Neural cell (in vitro differentiated cells): ENCODE data around the gene EIF4A3. TPM values are rescaled to one million over a fixed set of nuclear protein-coding genes. Genes with fewer than 3 reads are reported as not detected.
"Not testable (repeated sequence)": the region's sequence is repeated elsewhere in the genome, so short reads cannot be mapped to it uniquely, and the experiment has no call there.

ENCODE experiments used
- H2AFZ ChIP-seq: fragments of 200-600, 300-800 bp; sonication (generic), shearing (Covaris generic); 2 replicates; pipeline ENCODE4 v1.6.0; 2014; ENCODE audit warnings: low read depth, mild to moderate bottlenecking, antibody characterized with exemption, low read length, moderate library complexity
- H3F3A ChIP-seq: fragments of 200-600 bp; shearing (Covaris generic); 2 replicates; pipeline ENCODE4 v1.6.1; 2016; ENCODE audit warnings: mild to moderate bottlenecking, moderate library complexity, mixed read lengths, antibody characterized with exemption, low read length; ENCODE audit not compliant: insufficient read depth, poor library complexity, severe bottlenecking
- H3K27ac ChIP-seq: fragments of 200-600, 300-800 bp; sonication (generic), shearing (Covaris generic); 2 replicates; pipeline ENCODE4 v1.5.1; 2014; ENCODE audit warnings: mild to moderate bottlenecking, low read length, moderate library complexity
- H3K27me3 ChIP-seq: fragments of 300-800, 200-600 bp; sonication (generic), shearing (Covaris generic); 2 replicates; pipeline ENCODE4 v1.6.0; 2014; ENCODE audit warnings: mild to moderate bottlenecking, low read depth, low read length, moderate library complexity; ENCODE audit not compliant: insufficient read depth
- H3K36me3 ChIP-seq: fragments of 300-800, 200-600 bp; sonication (generic), shearing (Covaris generic); 2 replicates; pipeline ENCODE4 v1.5.1; 2014; ENCODE audit warnings: mild to moderate bottlenecking, antibody characterized with exemption, low read length, moderate library complexity; ENCODE audit not compliant: insufficient read depth
- H3K4me2 ChIP-seq: fragments of 300-800, 200-600 bp; sonication (generic), shearing (Covaris generic); 2 replicates; pipeline ENCODE4 v1.6.0; 2014; ENCODE audit warnings: mild to moderate bottlenecking, low read length
- H3K4me3 ChIP-seq: fragments of 300-800, 200-600 bp; sonication (generic), shearing (Covaris generic); 2 replicates; pipeline ENCODE4 v1.5.1; 2014; ENCODE audit warnings: mild to moderate bottlenecking, low read length, moderate library complexity
- H3K79me2 ChIP-seq: fragments of 200-600 bp; shearing (Covaris generic); replicated peaks from 2 replicates; pipeline ENCODE4 v1.6.0; 2014; ENCODE audit warnings: mild to moderate bottlenecking, low read length, moderate library complexity; ENCODE audit not compliant: insufficient read depth
- H3K9ac ChIP-seq: fragments of 300-800, 200-600 bp; sonication (generic), shearing (Covaris generic); 2 replicates; pipeline ENCODE4 v1.6.1; 2016; ENCODE audit warnings: mild to moderate bottlenecking, low read length, mixed read lengths
- H3K9me2 ChIP-seq: fragments of 200-600 bp; shearing (Covaris generic); 2 replicates; pipeline ENCODE4 v1.6.1; 2016; ENCODE audit warnings: mild to moderate bottlenecking, low read length, mixed read lengths; ENCODE audit not compliant: insufficient read depth
- H3K9me3 ChIP-seq: fragments of 200-600, 300-800 bp; sonication (generic), shearing (Covaris generic); 2 replicates; pipeline ENCODE4 v1.6.1; 2016; ENCODE audit warnings: mild to moderate bottlenecking, mixed run types, low read length, moderate library complexity, mixed read lengths
- H4K20me1 ChIP-seq: fragments of 200-600 bp; shearing (Covaris generic); 2 replicates; pipeline ENCODE4 v1.6.1; 2016; ENCODE audit warnings: mild to moderate bottlenecking, mixed run types; ENCODE audit not compliant: insufficient read depth
- CTCF ChIP-seq: fragments of 450-650 bp; IDR thresholded peaks from 2 replicates; pipeline ENCODE4 v1.5.1; 2014; ENCODE audit warnings: antibody characterized with exemption, mild to moderate bottlenecking, moderate library complexity; ENCODE audit not compliant: poor library complexity, severe bottlenecking
- EP300 ChIP-seq: fragments of 450-650 bp; conservative IDR thresholded peaks from 2 replicates; pipeline ENCODE4 v1.6.1; 2014; ENCODE audit warnings: antibody characterized with exemption, mild to moderate bottlenecking, moderate library complexity; ENCODE audit not compliant: poor library complexity, severe bottlenecking
- EZH2 ChIP-seq: fragments of 200-600, 300-800 bp; shearing (Covaris generic), sonication (generic); IDR thresholded peaks from 2 replicates; pipeline ENCODE4 v1.6.1; 2014; ENCODE audit warnings: antibody characterized with exemption, low read length, borderline replicate concordance, mild to moderate bottlenecking; ENCODE audit not compliant: insufficient read depth, poor library complexity, severe bottlenecking
- MXI1 ChIP-seq: fragments of 450-650 bp; conservative IDR thresholded peaks from 2 replicates; pipeline ENCODE4 v1.6.1; 2014; ENCODE audit warnings: antibody characterized with exemption, mild to moderate bottlenecking; ENCODE audit not compliant: poor library complexity, severe bottlenecking
- POLR2AphosphoS5 ChIP-seq: IDR thresholded peaks from 2 replicates; pipeline ENCODE4 v1.6.1; 2012
- RAD21 ChIP-seq: fragments of 450-650 bp; conservative IDR thresholded peaks from 2 replicates; pipeline ENCODE4 v1.6.1; 2014; ENCODE audit warnings: antibody characterized with exemption, mild to moderate bottlenecking, moderate library complexity
- REST ChIP-seq: IDR thresholded peaks from 2 replicates; pipeline ENCODE4 v1.6.1; 2012; ENCODE audit warnings: borderline replicate concordance
- SMC3 ChIP-seq: fragments of 450-650 bp; conservative IDR thresholded peaks from 2 replicates; pipeline ENCODE4 v1.6.1; 2014; ENCODE audit warnings: antibody characterized with exemption, mild to moderate bottlenecking, moderate library complexity; ENCODE audit not compliant: poor library complexity
- TAF1 ChIP-seq: IDR thresholded peaks from 2 replicates; pipeline ENCODE4 v1.6.1; 2012; ENCODE audit warnings: low read depth
- polyA plus RNA-seq: library from polyadenylated mRNA; depleted of rRNA; stranded (reverse); fragments of >200 nt; gene quantifications from 2 replicates; pipeline ENCODE4 v1.2.3, GENCODE V29; 2014

The EIF4A3 gene
- polyA plus RNA-seq, 1 donor from 2014 or later, result 109 TPM

- no peaks in the 10 kb centered on the region for H3F3A ChIP-seq
- H4K20me1 ChIP-seq, result no peaks in the 10 kb centered on the region
- H3K9me2 ChIP-seq, result no peaks in the 10 kb centered on the region
- no peak for TF ChIP-seq CTCF
- no peak for TF ChIP-seq POLR2AphosphoS5
- no peak for TF ChIP-seq MXI1
- no peak for TF ChIP-seq REST
- no peak for TF ChIP-seq SMC3
- TF ChIP-seq EP300, result no peak
- no peak for TF ChIP-seq EZH2
- no peak for TF ChIP-seq RAD21
- no peak for TF ChIP-seq TAF1
- no peak overlapping the region for H3K27ac ChIP-seq
- no peak overlapping the region for H3K4me3 ChIP-seq
- no peaks in the 10 kb centered on the region for H3K79me2 ChIP-seq
- H3K36me3 ChIP-seq, result no peaks in the 10 kb centered on the region
- H3K4me2 ChIP-seq, result no peak overlapping the region
- no peaks in the 10 kb centered on the region for H3K27me3 ChIP-seq
- no peaks in the 10 kb centered on the region for H3K9me3 ChIP-seq
- H3K9ac ChIP-seq, result no peak overlapping the region
- H2AFZ ChIP-seq, result no peak overlapping the region
Measured at GRCh38 chr17:80160536-80160935, 13.6 kb upstream of the EIF4A3 start.

GRCh38 chr17:80158846-80159245 lies 11.9 kb upstream of the EIF4A3 start:
- Histone ChIP-seq H3K9me2 (no peaks in the 10 kb centered on the region), H3F3A (no peaks in the 10 kb centered on the region), H4K20me1 (no peaks in the 10 kb centered on the region), H3K79me2 (no peaks in the 10 kb centered on the region), H3K36me3 (no peaks in the 10 kb centered on the region), H3K4me3 (no peak overlapping the region), H2AFZ (no peak overlapping the region), H3K9me3 (no peaks in the 10 kb centered on the region), H3K9ac (no peak overlapping the region), H3K27ac (no peak overlapping the region), H3K4me2 (no peak overlapping the region), H3K27me3 (no peaks in the 10 kb centered on the region)
- no peak for TF ChIP-seq POLR2AphosphoS5
- no peak for TF ChIP-seq EP300
- no peak for TF ChIP-seq REST
- no peak for TF ChIP-seq RAD21
- no peak for TF ChIP-seq EZH2
- TF ChIP-seq TAF1, result no peak
- TF ChIP-seq SMC3, result no peak
- TF ChIP-seq CTCF, result no peak
- no peak for TF ChIP-seq MXI1

- not testable (repeated sequence) for H3K27ac ChIP-seq, H3K4me3 ChIP-seq, H3K36me3 ChIP-seq, H3K9ac ChIP-seq, H3K9me2 ChIP-seq, H3K9me3 ChIP-seq, H4K20me1 ChIP-seq, H2AFZ ChIP-seq, H3K79me2 ChIP-seq, H3K4me2 ChIP-seq, H3F3A ChIP-seq, H3K27me3 ChIP-seq
Measured at GRCh38 chr17:80155600-80155999, 8.7 kb upstream of the EIF4A3 start.
